ENCODE data around the gene NKD1. TPM values are rescaled to one million over a fixed set of nuclear protein-coding genes. Genes with fewer than 3 reads are reported as not detected.

Gene NKD1
- total RNA-seq, 2 experiments from 2014 or later: 0.26 to 0.44 TPM

- no peak for ATAC-seq
- Mint-ChIP-seq H3K27me3 (ENCODE audit: low read depth) (no peaks in the 10 kb centered on the region), H3K4me1 (ENCODE audit: low read depth) (peaks cover 4% of the 10 kb centered on the region), H3K4me3 (no peak overlapping the region), H3K36me3 (ENCODE audit: low read depth) (no peaks in the 10 kb centered on the region), H3K27ac (no peak overlapping the region), H3K9me3 (ENCODE audit: insufficient read depth) (no peaks in the 10 kb centered on the region)
- CTCF ChIA-PET: interaction anchor here (1.1 to 4.3 kb wide), 5 partner anchors 9 to 197 kb away, joined by 4 to 18 read pairs (median 6); no protein-coding TSS in a partner anchor
- no peak for DNase-seq
- POLR2A ChIA-PET: no interaction called here
These were observed 61.3 kb downstream of the NKD1 start for GRCh38 chr16:50609471-50609870.

GRCh38 chr16:50610331-50611262 is 62.4 kb downstream of the NKD1 start:
- H3K27ac Mint-ChIP-seq: no peak overlapping the region
- CTCF ChIA-PET: interaction anchor here (1.1 to 4.3 kb wide), 7 partner anchors 9 to 196 kb away, joined by 4 to 18 read pairs (median 6); no protein-coding TSS in a partner anchor

GRCh38 chr16:50611332-50611934 is 63.2 kb downstream of the NKD1 start:
- Mint-ChIP-seq H3K4me1 (ENCODE audit: low read depth) (peaks cover 4% of the 10 kb centered on the region), H3K27me3 (ENCODE audit: low read depth) (no peaks in the 10 kb centered on the region), H3K36me3 (ENCODE audit: low read depth) (no peaks in the 10 kb centered on the region), H3K27ac (no peak overlapping the region), H3K4me3 (no peak overlapping the region), H3K9me3 (ENCODE audit: insufficient read depth) (no peaks in the 10 kb centered on the region)
- CTCF ChIA-PET: interaction anchor here (0.8 to 4.3 kb wide), 6 partner anchors 8 to 195 kb away, joined by 3 to 18 read pairs (median 6); no protein-coding TSS in a partner anchor
- ATAC-seq (peak; percentile 35), DNase-seq (no peak)
- POLR2A ChIA-PET: no interaction called here

More at GRCh38 chr16:50610331-50611262, 62.4 kb downstream of the NKD1 start:
- H3K4me1 Mint-ChIP-seq (ENCODE audit: low read depth): peaks cover 4% of the 10 kb centered on the region
- POLR2A ChIA-PET: no interaction called here
- H3K27me3 Mint-ChIP-seq (ENCODE audit: low read depth): no peaks in the 10 kb centered on the region
- H3K36me3 Mint-ChIP-seq (ENCODE audit: low read depth): no peaks in the 10 kb centered on the region
- no peak for DNase-seq
- ATAC-seq: no peak
- no peak overlapping the region for H3K4me3 Mint-ChIP-seq
- no peaks in the 10 kb centered on the region for H3K9me3 Mint-ChIP-seq (ENCODE audit: insufficient read depth)

GRCh38 chr16:50611995-50612848 is 64.0 kb downstream of the NKD1 start:
- ChIA-PET POLR2A (no interaction called here), CTCF (interaction anchor here (0.8 to 4.3 kb wide), 4 partner anchors 15 to 194 kb away, joined by 3 to 18 read pairs (median 8); no protein-coding TSS in a partner anchor)
- Mint-ChIP-seq H3K36me3 (ENCODE audit: low read depth) (no peaks in the 10 kb centered on the region), H3K9me3 (ENCODE audit: insufficient read depth) (no peaks in the 10 kb centered on the region), H3K27me3 (ENCODE audit: low read depth) (no peaks in the 10 kb centered on the region), H3K4me3 (no peak overlapping the region), H3K27ac (no peak overlapping the region), H3K4me1 (ENCODE audit: low read depth) (peaks cover 4% of the 10 kb centered on the region)
- ATAC-seq: no peak
- no peak for DNase-seq

- no peak for DNase-seq
- Mint-ChIP-seq H3K27me3 (ENCODE audit: low read depth) (no peaks in the 10 kb centered on the region), H3K4me3 (no peak overlapping the region), H3K9me3 (ENCODE audit: insufficient read depth) (no peaks in the 10 kb centered on the region), H3K27ac (no peak overlapping the region), H3K4me1 (ENCODE audit: low read depth) (peaks cover 4% of the 10 kb centered on the region), H3K36me3 (ENCODE audit: low read depth) (no peaks in the 10 kb centered on the region)
- ATAC-seq: no peak
- ChIA-PET CTCF (interaction anchor here (4.3 kb wide), 1 partner anchor 53 kb away, joined by 18 read pairs; no protein-coding TSS in a partner anchor), POLR2A (no interaction called here)
These were observed 64.6 kb downstream of the NKD1 start for GRCh38 chr16:50612849-50613198.

- POLR2A ChIA-PET: no interaction called here
These were observed 65.2 kb downstream of the NKD1 start for GRCh38 chr16:50613281-50613963.

GRCh38 chr16:50613964-50614474 is 65.8 kb downstream of the NKD1 start:
- Mint-ChIP-seq H3K9me3 (ENCODE audit: insufficient read depth) (no peaks in the 10 kb centered on the region), H3K27me3 (ENCODE audit: low read depth) (no peaks in the 10 kb centered on the region), H3K4me1 (ENCODE audit: low read depth) (peaks cover 4% of the 10 kb centered on the region), H3K27ac (no peak overlapping the region), H3K4me3 (no peak overlapping the region), H3K36me3 (ENCODE audit: low read depth) (no peaks in the 10 kb centered on the region)
- POLR2A ChIA-PET: no interaction called here
- no peak for DNase-seq
- CTCF ChIA-PET: no interaction called here
- no peak for ATAC-seq

More at GRCh38 chr16:50613281-50613963, 65.2 kb downstream of the NKD1 start:
- no peak overlapping the region for H3K27ac Mint-ChIP-seq
- no peaks in the 10 kb centered on the region for H3K27me3 Mint-ChIP-seq (ENCODE audit: low read depth)
- H3K9me3 Mint-ChIP-seq (ENCODE audit: insufficient read depth): no peaks in the 10 kb centered on the region
- no peak for ATAC-seq
- no peaks in the 10 kb centered on the region for H3K36me3 Mint-ChIP-seq (ENCODE audit: low read depth)
- peaks cover 4% of the 10 kb centered on the region for H3K4me1 Mint-ChIP-seq (ENCODE audit: low read depth)
- DNase-seq: no peak
- CTCF ChIA-PET: no interaction called here
- no peak overlapping the region for H3K4me3 Mint-ChIP-seq

GRCh38 chr16:50614955-50615724 is 66.9 kb downstream of the NKD1 start:
- Mint-ChIP-seq H3K27ac (no peak overlapping the region), H3K36me3 (ENCODE audit: low read depth) (no peaks in the 10 kb centered on the region), H3K4me1 (ENCODE audit: low read depth) (peaks cover 4% of the 10 kb centered on the region), H3K9me3 (ENCODE audit: insufficient read depth) (no peaks in the 10 kb centered on the region), H3K27me3 (ENCODE audit: low read depth) (no peaks in the 10 kb centered on the region), H3K4me3 (no peak overlapping the region)
- POLR2A ChIA-PET: no interaction called here
- CTCF ChIA-PET: interaction anchor here (3.7 kb wide), 1 partner anchor 191 kb away, joined by 13 read pairs; no protein-coding TSS in a partner anchor
- DNase-seq: no peak
- ATAC-seq: no peak

GRCh38 chr16:50615891-50616290 is 67.7 kb downstream of the NKD1 start:
- no peaks in the 10 kb centered on the region for H3K27me3 Mint-ChIP-seq (ENCODE audit: low read depth)
- no peak overlapping the region for H3K4me3 Mint-ChIP-seq
- no peaks in the 10 kb centered on the region for H3K9me3 Mint-ChIP-seq (ENCODE audit: insufficient read depth)
- H3K36me3 Mint-ChIP-seq (ENCODE audit: low read depth): no peaks in the 10 kb centered on the region
- DNase-seq (no peak), ATAC-seq (no peak)
- H3K4me1 Mint-ChIP-seq (ENCODE audit: low read depth): peaks cover 4% of the 10 kb centered on the region
- H3K27ac Mint-ChIP-seq: no peak overlapping the region
- ChIA-PET CTCF (interaction anchor here (1.4 to 3.7 kb wide), 2 partner anchors 12 to 190 kb away, joined by 3 to 13 read pairs; no protein-coding TSS in a partner anchor), POLR2A (no interaction called here)

GRCh38 chr16:50616386-50616785 is 68.2 kb downstream of the NKD1 start:
- POLR2A ChIA-PET: no interaction called here
- CTCF ChIA-PET: interaction anchor here (1.4 to 3.7 kb wide), 2 partner anchors 11 to 190 kb away, joined by 3 to 13 read pairs; no protein-coding TSS in a partner anchor
- Mint-ChIP-seq H3K27me3 (ENCODE audit: low read depth) (no peaks in the 10 kb centered on the region), H3K4me1 (ENCODE audit: low read depth) (peaks cover 4% of the 10 kb centered on the region), H3K9me3 (ENCODE audit: insufficient read depth) (no peaks in the 10 kb centered on the region), H3K4me3 (no peak overlapping the region), H3K36me3 (ENCODE audit: low read depth) (no peaks in the 10 kb centered on the region), H3K27ac (no peak overlapping the region)
- ATAC-seq (no peak), DNase-seq (no peak)

All from activated CD8-positive, alpha-beta T cell treated with anti-CD3 and anti-CD28 coated beads, Interleukin-2, amount 10 ng/mL, durations not matched to agents 7 days and 5 days (primary cell).